ENCODE data around the gene GLMN.
"Not testable (repeated sequence)": the region's sequence is repeated elsewhere in the genome, so short reads cannot be mapped to it uniquely, and the experiment has no call there.

GLMN gene

DNA sequence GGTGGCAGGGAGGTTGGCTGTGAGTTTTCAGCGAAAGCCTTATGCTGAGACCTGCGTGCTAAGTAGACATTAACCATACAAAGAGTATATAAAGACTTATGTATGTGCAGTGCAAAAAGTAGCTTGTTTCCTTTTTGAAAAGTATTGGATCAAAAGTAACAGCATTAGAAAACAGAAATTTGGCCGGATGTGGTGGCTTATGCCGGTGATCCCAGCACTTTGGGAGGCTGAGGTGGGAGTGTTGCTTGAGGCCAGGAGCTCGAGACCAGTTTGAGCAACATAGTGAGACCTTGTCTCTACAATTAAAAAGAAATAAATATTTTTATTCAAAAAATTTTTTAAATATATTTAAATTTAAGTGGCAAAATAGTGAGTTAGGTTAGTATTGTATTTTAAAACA lies 2.2 kb upstream of the GLMN start:
- DNase-seq, result no peak

DNA sequence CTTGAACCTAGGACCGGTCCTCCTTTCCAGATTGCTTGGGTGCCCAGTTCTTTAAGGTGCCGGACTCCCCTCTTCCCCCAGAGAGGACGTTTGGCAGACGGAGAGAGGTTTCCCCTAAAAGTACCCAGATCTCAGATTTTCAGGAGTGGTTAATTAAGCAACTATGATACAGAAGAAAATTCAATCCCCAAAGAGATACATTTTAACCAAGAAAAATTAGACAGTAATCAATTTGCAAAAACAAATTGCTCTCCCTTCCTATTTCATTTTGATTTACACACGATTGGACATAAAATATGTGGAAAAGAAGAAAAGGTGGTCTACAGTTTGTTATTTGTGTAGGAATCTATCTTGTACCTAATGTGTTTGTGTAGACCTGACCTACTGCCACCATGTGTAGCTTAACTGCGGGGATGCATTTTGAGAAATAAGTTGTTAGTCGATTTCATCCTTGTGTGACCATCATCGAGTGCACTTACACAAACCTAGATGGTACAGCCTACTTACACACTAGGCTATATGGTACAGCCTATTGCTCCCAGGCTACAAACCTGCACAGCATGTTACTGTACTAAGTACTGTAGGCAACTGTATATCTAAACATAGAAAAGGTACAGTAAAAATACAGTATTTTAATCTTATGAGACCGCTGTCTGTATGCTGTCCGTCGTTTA lies 827 bp upstream of the GLMN start:
- DNase-seq, result peak; percentile 23

DNA sequence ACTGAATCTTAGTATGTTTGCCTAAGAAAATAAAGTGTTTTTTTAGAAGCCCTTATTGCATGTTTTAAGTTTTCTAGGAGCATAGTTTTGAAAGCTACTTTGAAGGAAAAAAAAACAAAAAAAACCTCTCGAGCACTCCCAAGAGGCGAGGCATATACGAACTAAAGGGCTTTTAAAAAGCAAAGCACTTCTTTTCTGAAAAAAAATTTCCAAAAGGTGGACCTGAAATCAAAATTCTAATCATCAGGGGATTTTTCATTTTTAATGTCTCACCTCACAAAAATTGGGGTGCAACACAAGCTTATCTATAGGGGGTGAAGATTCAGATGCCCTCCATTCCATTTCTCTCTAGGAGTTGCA lies 594 bp downstream of the GLMN start:
- no peak for DNase-seq

- no peak for DNase-seq
Observed at GRCh38 chr1:92291372-92291999, 7.3 kb downstream of the GLMN start.

- DNase-seq, result not testable (repeated sequence)
Observed at GRCh38 chr1:92281411-92281810, 17.4 kb downstream of the GLMN start.

DNA sequence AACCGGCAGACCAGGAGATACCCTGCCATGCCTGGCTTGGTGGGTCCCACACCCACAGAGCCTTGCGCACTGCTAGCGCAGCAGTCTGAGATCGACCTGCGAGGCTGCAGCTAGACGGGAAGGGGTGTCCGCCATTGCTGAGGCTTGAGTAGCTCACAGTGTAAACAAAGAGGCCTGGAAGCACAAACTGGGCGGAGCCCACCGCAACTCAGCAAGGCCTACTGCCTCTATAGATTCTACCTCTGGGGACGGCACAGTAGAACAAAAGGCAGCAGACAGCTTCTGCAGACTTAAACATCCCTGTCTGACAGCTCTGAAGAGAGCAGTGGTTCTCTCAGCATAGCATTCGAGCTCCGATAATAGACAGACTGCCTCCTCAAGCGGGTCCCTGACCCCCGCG lies 19.0 kb downstream of the GLMN start:
- not testable (repeated sequence) for DNase-seq

GRCh38 chr1:92277105-92277723 lies 21.6 kb downstream of the GLMN start:
- DNase-seq, result no peak

DNA sequence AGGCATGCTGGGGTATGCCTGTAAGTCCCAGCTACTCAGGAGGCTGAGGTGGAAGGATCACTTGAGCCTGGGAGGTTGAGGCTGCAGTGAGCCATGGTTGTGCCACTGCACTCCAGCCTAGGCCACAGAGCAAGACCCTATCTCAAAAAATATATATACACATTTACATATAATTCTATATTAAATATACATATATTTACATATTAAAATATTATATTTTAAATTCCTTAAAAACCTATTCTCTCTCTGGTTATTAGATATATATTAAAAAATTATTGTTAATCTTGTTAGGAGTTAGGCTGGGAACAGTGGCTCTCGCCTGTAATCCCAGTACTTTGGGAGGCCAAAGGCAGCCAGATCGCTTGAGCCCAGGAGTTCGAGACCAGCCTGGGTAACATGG lies 22.7 kb downstream of the GLMN start:
- no peak for DNase-seq

GRCh38 chr1:92274939-92275338 lies 23.8 kb downstream of the GLMN start:
- DNase-seq, result no peak

DNA sequence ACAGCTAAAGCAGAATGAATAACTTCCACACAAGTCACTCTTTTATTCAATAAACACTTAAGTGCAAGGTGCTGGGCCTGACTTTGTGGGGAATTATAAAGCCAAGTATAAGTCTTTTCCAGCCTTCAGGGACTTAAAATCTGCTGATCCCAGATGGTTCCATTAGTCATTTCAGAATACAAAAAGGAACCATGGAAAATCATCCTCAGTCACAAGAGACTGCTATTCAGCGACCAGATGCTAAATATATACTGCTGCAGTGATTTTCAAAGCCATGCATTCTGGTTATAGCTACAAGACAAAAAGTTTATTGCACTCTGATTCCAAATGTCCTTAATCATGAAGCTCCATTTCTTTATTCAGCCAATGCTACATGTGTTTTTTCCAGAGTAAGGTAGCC lies 25.7 kb downstream of the GLMN start:
- DNase-seq, result no peak

DNA sequence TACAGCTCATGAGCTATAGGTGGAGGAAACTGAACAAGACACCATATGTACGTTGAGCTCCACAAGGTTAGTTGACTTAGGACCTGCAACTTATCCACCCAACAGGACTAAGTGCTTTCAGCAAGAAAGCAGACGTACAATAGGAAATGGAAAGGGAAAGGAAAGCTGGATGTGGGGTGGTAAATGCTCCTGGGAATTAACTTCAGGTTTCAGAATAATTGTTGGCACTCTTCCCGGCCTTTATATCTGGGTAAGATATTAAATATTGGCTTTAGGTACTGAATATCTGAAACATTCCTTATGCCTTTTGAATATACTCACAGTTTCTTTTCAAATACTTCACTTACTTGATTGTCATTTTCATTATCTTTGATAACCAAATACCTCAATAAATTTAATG lies 36.3 kb downstream of the GLMN start:
- DNase-seq, result no peak

DNA sequence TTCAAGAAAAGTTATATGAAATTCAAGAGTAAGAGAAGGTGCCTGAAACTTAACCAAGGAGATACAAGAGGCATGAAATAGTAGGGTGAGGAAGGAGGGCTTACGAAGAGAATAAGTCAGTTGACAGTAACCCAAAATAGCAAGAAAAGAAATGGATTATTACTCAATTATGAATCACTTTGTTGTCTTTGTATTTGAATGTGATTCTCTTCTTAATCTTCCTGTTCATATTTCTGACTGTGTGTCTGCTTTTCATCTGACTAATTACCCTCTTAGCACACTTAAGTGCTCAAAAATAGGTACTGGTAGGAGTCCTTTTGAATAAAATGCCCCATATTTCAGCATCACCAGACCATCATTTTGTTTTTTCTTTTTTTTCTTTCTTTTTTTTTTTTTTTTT lies 39.4 kb downstream of the GLMN start:
- no peak for DNase-seq

GRCh38 chr1:92254714-92255113 lies 44.1 kb downstream of the GLMN start:
- DNase-seq, result not testable (repeated sequence)

GRCh38 chr1:92244376-92244775 lies 54.4 kb downstream of the GLMN start:
- no peak for DNase-seq

GRCh38 chr1:92240034-92240433 lies 58.8 kb downstream of the GLMN start:
- no peak for DNase-seq

GRCh38 chr1:92230736-92231135 lies 68.1 kb downstream of the GLMN start:
- DNase-seq, result no peak

- DNase-seq, result no peak
Observed at GRCh38 chr1:92228401-92228800, 70.4 kb downstream of the GLMN start.

- DNase-seq, result no peak
Observed at GRCh38 chr1:92219028-92219427, 79.8 kb downstream of the GLMN start.

GRCh38 chr1:92218559-92218958 lies 80.2 kb downstream of the GLMN start:
- no peak for DNase-seq

DNA sequence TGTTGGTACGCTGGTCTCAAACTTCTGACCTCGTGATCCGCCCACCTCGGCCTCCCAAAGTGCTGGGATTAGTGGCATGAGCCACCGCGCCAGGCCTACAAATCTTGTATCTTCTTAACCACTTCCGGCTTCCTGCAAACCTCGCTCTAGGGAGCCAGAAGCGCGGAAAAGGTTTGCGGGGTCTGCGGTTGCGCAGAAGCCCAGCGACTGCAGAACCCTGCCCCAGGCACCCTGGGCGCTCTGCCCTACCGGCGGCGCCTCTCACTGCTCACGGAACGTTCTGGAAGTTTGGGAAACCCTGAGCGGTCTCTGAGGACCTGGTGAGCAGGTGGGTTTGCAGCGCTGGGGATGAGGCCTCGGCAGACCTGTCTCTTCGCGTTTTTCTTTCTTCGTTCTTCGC lies 81.1 kb downstream of the GLMN start, which contains the start of gene C1orf146:
TSS of gene C1orf146 (plus strand) at position 195 of the 400 bp plus-strand sequence. CDS start 13,506 bp downstream, outside the sequence.
- no peak for DNase-seq

DNA sequence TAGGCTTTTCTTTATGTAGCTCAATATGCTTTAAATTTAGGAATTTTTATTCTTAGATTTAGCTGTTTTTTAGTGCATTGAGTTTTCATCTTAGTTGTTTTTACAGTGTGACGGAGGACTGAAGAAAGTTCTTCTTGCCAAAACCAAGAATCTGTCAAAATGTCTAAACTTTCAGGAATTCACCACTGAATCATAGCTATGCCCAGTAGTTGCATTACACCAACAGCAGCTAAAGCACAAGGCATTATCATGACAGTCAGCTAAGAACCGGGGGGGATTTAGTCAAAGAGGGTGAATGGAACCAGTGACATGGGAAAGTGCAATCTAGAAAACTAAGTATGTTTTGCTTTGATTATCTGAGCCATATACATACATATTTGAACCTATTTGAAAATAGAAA lies 87.6 kb downstream of the GLMN start:
- DNase-seq, result no peak

GRCh38 chr1:92210701-92211100 lies 88.1 kb downstream of the GLMN start:
- DNase-seq, result no peak

GRCh38 chr1:92203105-92203504 lies 95.7 kb downstream of the GLMN start:
- no peak for DNase-seq

DNA sequence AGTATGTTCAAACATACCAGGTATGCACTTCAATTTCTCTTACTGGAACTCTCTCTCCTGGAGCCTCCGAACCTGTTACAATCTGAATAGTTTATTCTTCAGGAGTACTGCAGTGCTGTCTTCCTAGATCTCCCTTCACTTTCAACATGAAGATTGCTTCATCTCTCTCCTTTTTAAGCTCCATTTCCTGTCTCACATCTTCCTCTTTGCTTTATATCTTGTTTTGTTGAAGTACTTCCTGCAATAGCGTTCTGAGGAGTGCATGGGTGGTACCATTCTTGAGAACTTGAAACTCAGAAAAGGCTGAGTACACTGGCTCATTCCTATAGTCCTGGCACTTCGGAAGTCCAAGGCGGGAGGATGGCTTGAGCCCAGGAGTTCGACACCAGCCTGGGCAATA lies 96.8 kb downstream of the GLMN start:
- DNase-seq, result no peak

All from right kidney (tissue), 1 donor.